ENCODE results near the gene GSPT1. TPM values are rescaled to one million over a fixed set of nuclear protein-coding genes. Genes with fewer than 3 reads are reported as not detected.

Gene GSPT1
- total RNA-seq, 2 experiments from 2014 or later = 54.3 to 146 TPM

GRCh38 chr16:11835891-11836649, 79.7 kb downstream of the GSPT1 start:
- H3K4me2 ChIP-seq (ENCODE audit: low read length) = no peak overlapping the region
- H4K20me1 ChIP-seq (ENCODE audit: insufficient read depth, low read length) = 0 out of 2 replicates have a peak, but pooled peaks cover 5% of the 10 kb centered on the region
- no peaks in the 10 kb centered on the region for H3K9me2 ChIP-seq (ENCODE audit: insufficient read depth, low read length)
- BruUV-seq (replicated peaks) = no TSS peak
- intact Hi-C loops (cut with micrococcal nuclease; ENCODE audit: unreplicated experiment) = no loop called here
- peaks cover 65% of the 10 kb centered on the region for H3K36me3 ChIP-seq (ENCODE audit: insufficient read depth, low read length)
- DNase-seq (ENCODE audit: low spot score) = no peak
- no peak for TF ChIP-seq CTCF (conservative IDR thresholded peaks at IDR 0.05; ENCODE audit: low read length)
- no peak for TF ChIP-seq EZH2phosphoT487 (IDR thresholded peaks at IDR 0.05; ENCODE audit: borderline replicate concordance, low read depth, low read length)
- H3K79me2 ChIP-seq (ENCODE audit: insufficient read depth, low read depth, low read length) = no peaks in the 10 kb centered on the region
- H3K4me1 ChIP-seq (ENCODE audit: insufficient read depth, low read length, poor library complexity, severe bottlenecking) = no peaks in the 10 kb centered on the region
- H2AFZ ChIP-seq (ENCODE audit: low read length) = no peak overlapping the region
- H3K9me3 ChIP-seq (ENCODE audit: low read length) = no peaks in the 10 kb centered on the region
- no peak overlapping the region for H3K4me3 ChIP-seq (ENCODE audit: low read depth, low read length, poor library complexity, severe bottlenecking)
- H3K27ac ChIP-seq (ENCODE audit: low read depth, low read length, poor library complexity, severe bottlenecking) = no peak overlapping the region
- ChIA-PET CTCF (ENCODE audit: unreplicated experiment) (no interaction called here), POLR2A (interaction anchor here (0.6 kb wide), 1 partner anchor 76 kb away, joined by 3 read pairs; no protein-coding TSS in a partner anchor)

DNA sequence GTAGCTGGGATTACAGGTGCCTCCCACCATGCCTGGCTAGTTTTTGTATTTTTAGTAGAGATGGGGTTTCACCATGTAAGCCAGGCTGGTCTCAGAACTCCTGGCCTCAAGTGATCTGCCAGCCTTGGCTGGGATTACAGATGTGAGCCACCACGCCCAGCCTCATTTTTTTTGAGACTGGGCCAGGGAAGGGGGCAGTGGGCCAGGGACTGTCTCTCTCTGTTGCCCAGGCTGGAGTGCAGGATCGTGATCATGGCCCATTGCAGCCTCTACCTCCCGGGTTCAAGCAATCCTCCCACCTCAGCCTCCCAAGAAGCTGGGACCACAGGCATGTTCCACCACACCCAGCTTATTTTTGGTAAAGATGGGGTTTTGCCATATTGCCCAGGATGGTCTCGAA, 80.4 kb downstream of the GSPT1 start:
- intact Hi-C loops (cut with micrococcal nuclease; ENCODE audit: unreplicated experiment) = no loop called here
- TF ChIP-seq EZH2phosphoT487 (IDR thresholded peaks at IDR 0.05; ENCODE audit: borderline replicate concordance, low read depth, low read length) (no peak), CTCF (conservative IDR thresholded peaks at IDR 0.05; ENCODE audit: low read length) (no peak)
- CTCF ChIA-PET (ENCODE audit: unreplicated experiment) = no interaction called here
- no peak overlapping the region for H3K27ac ChIP-seq (ENCODE audit: low read depth, low read length, poor library complexity, severe bottlenecking)
- H3K4me3 ChIP-seq (ENCODE audit: low read depth, low read length, poor library complexity, severe bottlenecking) = no peak overlapping the region
- H3K9me2 ChIP-seq (ENCODE audit: insufficient read depth, low read length) = no peaks in the 10 kb centered on the region
- peaks cover 57% of the 10 kb centered on the region for H3K36me3 ChIP-seq (ENCODE audit: insufficient read depth, low read length)
- H3K4me2 ChIP-seq (ENCODE audit: low read length) = no peak overlapping the region
- H3K9me3 ChIP-seq (ENCODE audit: low read length) = no peaks in the 10 kb centered on the region
- BruUV-seq (replicated peaks) = no TSS peak
- POLR2A ChIA-PET = interaction anchor here (0.6 to 1.0 kb wide), 2 partner anchors 31 to 76 kb away, joined by 3 to 4 read pairs; no protein-coding TSS in a partner anchor
- no peak overlapping the region for H2AFZ ChIP-seq (ENCODE audit: low read length)
- no peaks in the 10 kb centered on the region for H3K4me1 ChIP-seq (ENCODE audit: insufficient read depth, low read length, poor library complexity, severe bottlenecking)
- DNase-seq (ENCODE audit: low spot score) = no peak
- H3K79me2 ChIP-seq (ENCODE audit: insufficient read depth, low read depth, low read length) = no peaks in the 10 kb centered on the region
- 0 out of 2 replicates have a peak, but pooled peaks cover 1% of the 10 kb centered on the region for H4K20me1 ChIP-seq (ENCODE audit: insufficient read depth, low read length)
